PC-3 (cell line): ENCODE measurements around the gene CAPN1. TPM values are rescaled to one million over a fixed set of nuclear protein-coding genes. Genes with fewer than 3 reads are reported as not detected.

Experiments used
- ATAC-seq: fragments of 200-7000 bp; cut with Tn5 transposase; 2 replicates; pipeline ENCODE4 v1.9.1; 2020; ENCODE audit warnings: mild to moderate bottlenecking, moderate library complexity
- BruUV-seq: library from RNA; stranded (reverse); fragments of 400-500 nt; replicated peaks from 2 replicates; lab custom pipeline; 2021; lab: Mats Ljungman, UMichigan
- CTCF ChIA-PET: fragments of 300-600 bp; sonication (Branson Sonifier 250); formaldehyde crosslinking; loops from one replicate; lab custom pipeline; 2022; ENCODE audit warnings: antibody characterized with exemption; lab: Charles Lee
- POLR2A ChIA-PET: fragments of 300-600 bp; sonication (Branson Sonifier 250); formaldehyde crosslinking; loops from one replicate; lab custom pipeline; 2022; ENCODE audit warnings: antibody characterized with exemption; ENCODE audit not compliant: unreplicated experiment; lab: Charles Lee
- DNase-seq: peaks from one replicate; pipeline ENCODE4 v3.0.0-alpha.2; 2015
- H2AFZ ChIP-seq: fragments of 300-600 bp; sonication (generic); 2 replicates; pipeline ENCODE4 v1.6.0; 2016; ENCODE audit warnings: antibody characterized with exemption, low read length
- H3F3A ChIP-seq: fragments of 300-600 bp; sonication (generic); one replicate; pipeline ENCODE4 v1.6.0; 2017; ENCODE audit warnings: antibody characterized with exemption, low read length, control low read depth, mild to moderate bottlenecking; ENCODE audit not compliant: unreplicated experiment
- H3K27ac ChIP-seq: fragments of 300-600 bp; sonication (generic); 2 replicates; pipeline ENCODE4 v1.5.1; 2016; ENCODE audit warnings: mild to moderate bottlenecking, low read length
- H3K27me3 ChIP-seq: fragments of 300-600 bp; sonication (generic); 2 replicates; pipeline ENCODE4 v1.6.1; 2016; ENCODE audit warnings: low read length, mixed read lengths
- H3K36me3 ChIP-seq: fragments of 300-600 bp; sonication (generic); 2 replicates; pipeline ENCODE4 v1.6.1; 2016; ENCODE audit warnings: low read depth, mixed run types, low read length, mixed read lengths
- H3K4me1 ChIP-seq: fragments of 300-600 bp; sonication (generic); 2 replicates; pipeline ENCODE4 v1.5.1; 2016; ENCODE audit warnings: low read length; ENCODE audit not compliant: insufficient read depth
- H3K4me2 ChIP-seq: fragments of 300-600 bp; sonication (generic); 2 replicates; pipeline ENCODE4 v1.6.0; 2016; ENCODE audit warnings: low read length
- H3K4me3 ChIP-seq: fragments of 300-600 bp; sonication (generic); 2 replicates; pipeline ENCODE4 v1.5.1; 2016; ENCODE audit warnings: mild to moderate bottlenecking, low read length, mixed read lengths
- H3K79me2 ChIP-seq: fragments of 300-600 bp; sonication (generic); 2 replicates; pipeline ENCODE4 v1.6.1; 2017; ENCODE audit warnings: low read length, mixed read lengths
- H3K9ac ChIP-seq: fragments of 300-600 bp; sonication (generic); 2 replicates; pipeline ENCODE4 v1.6.0; 2016; ENCODE audit warnings: mild to moderate bottlenecking, low read length
- H3K9me2 ChIP-seq: fragments of 300-600 bp; sonication (generic); replicated peaks from 2 replicates; pipeline ENCODE4 v1.6.1; 2016; ENCODE audit warnings: mixed run types, low read length, mixed read lengths
- H3K9me3 ChIP-seq: fragments of 300-600 bp; sonication (generic); 2 replicates; pipeline ENCODE4 v1.6.1; 2016; ENCODE audit warnings: low read length, mixed read lengths
- H4K20me1 ChIP-seq: fragments of 300-600 bp; sonication (generic); 2 replicates; pipeline ENCODE4 v1.6.1; 2016; ENCODE audit warnings: low read length, mixed read lengths
- EZH2 ChIP-seq: fragments of 300-600 bp; sonication (generic); IDR thresholded peaks from one replicate; pipeline ENCODE4 v1.6.1; 2017; ENCODE audit warnings: antibody characterized with exemption, mild to moderate bottlenecking, low read length; ENCODE audit not compliant: unreplicated experiment
- EZH2phosphoT487 ChIP-seq: fragments of 300-600 bp; sonication (generic); IDR thresholded peaks from 2 replicates; pipeline ENCODE4 v1.6.1; 2018; ENCODE audit warnings: mild to moderate bottlenecking, antibody characterized with exemption, low read length, borderline replicate concordance
- intact Hi-C: fragments of 100-400 bp; cut with micrococcal nuclease; formaldehyde crosslinking; loops from 2 replicates; pipeline ENCODE4 v1.9.0; 2023
- total RNA-seq: library from RNA; depleted of rRNA; stranded (reverse); fragments of >200 nt; gene quantifications from 2 replicates; pipeline ENCODE4 v1.2.3, GENCODE V29; 2014
- TF ChIP-seq, protein P1 (sequence below): fragments of 300-600 bp; sonication (generic); conservative IDR thresholded peaks from 2 replicates; pipeline ENCODE4 v1.5.1; 2017; ENCODE audit warnings: antibody characterized with exemption, low read depth, mild to moderate bottlenecking, low read length

Gene CAPN1
- total RNA-seq, 1 experiment from 2014 or later: 307 TPM

DNA sequence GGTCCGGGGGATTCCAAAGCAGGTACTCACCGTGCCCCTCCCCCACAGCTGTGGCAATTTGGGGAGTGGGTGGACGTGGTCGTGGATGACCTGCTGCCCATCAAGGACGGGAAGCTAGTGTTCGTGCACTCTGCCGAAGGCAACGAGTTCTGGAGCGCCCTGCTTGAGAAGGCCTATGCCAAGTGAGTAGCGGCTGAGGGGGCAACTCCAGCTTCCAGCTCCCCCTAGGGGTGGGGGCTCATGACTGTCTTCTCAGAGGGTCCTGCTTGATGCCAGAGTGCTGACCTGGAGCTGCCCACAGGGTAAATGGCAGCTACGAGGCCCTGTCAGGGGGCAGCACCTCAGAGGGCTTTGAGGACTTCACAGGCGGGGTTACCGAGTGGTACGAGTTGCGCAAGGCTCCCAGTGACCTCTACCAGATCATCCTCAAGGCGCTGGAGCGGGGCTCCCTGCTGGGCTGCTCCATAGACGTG lies 4.2 kb downstream of the CAPN1 start:
- ATAC-seq (no peak), DNase-seq (no peak)
- H3K9ac ChIP-seq: no peak overlapping the region
- H3K79me2 ChIP-seq: peaks cover 50% of the 10 kb centered on the region
- H3K27ac ChIP-seq: no peak overlapping the region
- intact Hi-C loops: loop anchor here (10.0 kb wide), 1 partner anchor 129 kb away; the partner anchor contains the start of gene CDC42EP2
- no peak overlapping the region for H3K4me3 ChIP-seq
- H3K4me1 ChIP-seq: peaks cover 21% of the 10 kb centered on the region
- no peak for TF ChIP-seq EZH2phosphoT487
- TF ChIP-seq, protein P1, sequence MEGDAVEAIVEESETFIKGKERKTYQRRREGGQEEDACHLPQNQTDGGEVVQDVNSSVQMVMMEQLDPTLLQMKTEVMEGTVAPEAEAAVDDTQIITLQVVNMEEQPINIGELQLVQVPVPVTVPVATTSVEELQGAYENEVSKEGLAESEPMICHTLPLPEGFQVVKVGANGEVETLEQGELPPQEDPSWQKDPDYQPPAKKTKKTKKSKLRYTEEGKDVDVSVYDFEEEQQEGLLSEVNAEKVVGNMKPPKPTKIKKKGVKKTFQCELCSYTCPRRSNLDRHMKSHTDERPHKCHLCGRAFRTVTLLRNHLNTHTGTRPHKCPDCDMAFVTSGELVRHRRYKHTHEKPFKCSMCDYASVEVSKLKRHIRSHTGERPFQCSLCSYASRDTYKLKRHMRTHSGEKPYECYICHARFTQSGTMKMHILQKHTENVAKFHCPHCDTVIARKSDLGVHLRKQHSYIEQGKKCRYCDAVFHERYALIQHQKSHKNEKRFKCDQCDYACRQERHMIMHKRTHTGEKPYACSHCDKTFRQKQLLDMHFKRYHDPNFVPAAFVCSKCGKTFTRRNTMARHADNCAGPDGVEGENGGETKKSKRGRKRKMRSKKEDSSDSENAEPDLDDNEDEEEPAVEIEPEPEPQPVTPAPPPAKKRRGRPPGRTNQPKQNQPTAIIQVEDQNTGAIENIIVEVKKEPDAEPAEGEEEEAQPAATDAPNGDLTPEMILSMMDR: peak; percentile 29; the same call in 1 of the 2 replicates
- no peak overlapping the region for H2AFZ ChIP-seq
- H3K36me3 ChIP-seq: peaks cover 55% of the 10 kb centered on the region
- CTCF ChIA-PET: interaction anchor here (0.6 kb wide), 1 partner anchor 342 kb away, joined by 3 read pairs; the partner anchor contains the start of gene CDC42BPG
- no peaks in the 10 kb centered on the region for H3F3A ChIP-seq
- POLR2A ChIA-PET: no interaction called here
- H3K9me2 ChIP-seq: no peaks in the 10 kb centered on the region
- H3K9me3 ChIP-seq: no peaks in the 10 kb centered on the region
- BruUV-seq: no TSS peak
- H3K4me2 ChIP-seq: no peak overlapping the region
- H4K20me1 ChIP-seq: peaks cover 4% of the 10 kb centered on the region; the same call in 1 of the 2 replicates
- no peaks in the 10 kb centered on the region for H3K27me3 ChIP-seq

DNA sequence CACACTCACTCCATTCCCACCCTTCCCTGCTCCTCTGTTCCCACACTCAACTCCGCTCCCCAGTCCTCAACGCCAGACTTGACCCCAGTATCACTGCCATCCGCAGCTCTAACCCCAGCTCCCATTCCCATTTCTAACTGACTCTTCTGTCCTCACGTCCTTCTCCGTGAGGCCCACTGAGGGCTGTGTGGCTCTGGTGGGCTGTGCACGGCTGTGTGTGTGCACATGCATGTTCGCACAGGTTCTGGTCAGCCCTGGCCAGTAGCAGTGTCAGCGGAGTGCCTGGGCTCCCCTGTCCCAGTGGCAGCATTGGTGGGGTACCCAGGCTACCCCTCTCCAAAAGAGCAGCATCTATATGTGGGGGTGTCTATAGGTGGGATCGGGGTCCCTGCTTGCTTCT lies 5.0 kb downstream of the CAPN1 start:
- H3K9me3 ChIP-seq: no peaks in the 10 kb centered on the region
- H3K4me2 ChIP-seq: no peak overlapping the region
- H4K20me1 ChIP-seq: peaks cover 4% of the 10 kb centered on the region; the same call in 1 of the 2 replicates
- H3K9ac ChIP-seq: no peak overlapping the region
- TF ChIP-seq, protein P1: no peak
- TF ChIP-seq EZH2phosphoT487 (no peak), EZH2 (no peak)
- DNase-seq: no peak
- ChIA-PET POLR2A (no interaction called here), CTCF (no interaction called here)
- no peak overlapping the region for H2AFZ ChIP-seq
- H3K4me1 ChIP-seq: peaks cover 21% of the 10 kb centered on the region
- no peaks in the 10 kb centered on the region for H3F3A ChIP-seq
- H3K27ac ChIP-seq: no peak overlapping the region
- BruUV-seq: no TSS peak
- intact Hi-C loops: loop anchor here (10.0 kb wide), 1 partner anchor 128 kb away; the partner anchor contains the start of gene CDC42EP2
- no peaks in the 10 kb centered on the region for H3K9me2 ChIP-seq
- H3K27me3 ChIP-seq: no peaks in the 10 kb centered on the region
- peaks cover 56% of the 10 kb centered on the region for H3K36me3 ChIP-seq
- H3K4me3 ChIP-seq: no peak overlapping the region
- H3K79me2 ChIP-seq: peaks cover 47% of the 10 kb centered on the region
- ATAC-seq: no peak

DNA sequence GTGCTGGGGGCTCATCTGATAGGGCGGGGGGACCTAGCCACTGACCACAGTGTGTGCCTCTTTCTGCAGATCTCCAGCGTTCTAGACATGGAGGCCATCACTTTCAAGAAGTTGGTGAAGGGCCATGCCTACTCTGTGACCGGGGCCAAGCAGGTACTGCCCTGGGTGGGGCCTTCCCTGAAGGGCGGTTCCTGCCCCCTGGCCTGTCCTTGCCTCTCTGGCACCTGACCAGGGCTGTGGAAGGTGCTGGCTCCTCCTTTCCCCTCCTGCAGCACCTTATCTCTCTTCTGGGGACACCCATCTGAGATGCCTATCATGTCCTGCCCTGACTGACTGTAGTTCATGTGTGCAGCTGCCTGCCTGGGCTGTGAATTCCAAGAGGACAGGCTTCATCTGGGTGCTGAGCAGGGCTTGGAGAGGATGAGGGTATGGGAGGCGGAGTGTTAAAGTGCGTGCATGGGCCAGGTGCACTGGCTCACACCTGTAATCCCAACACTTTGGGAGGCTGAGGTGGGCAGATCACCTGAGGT lies 5.5 kb downstream of the CAPN1 start:
- peaks cover 4% of the 10 kb centered on the region; the same call in 1 of the 2 replicates for H4K20me1 ChIP-seq
- no peaks in the 10 kb centered on the region for H3K9me2 ChIP-seq
- no TSS peak for BruUV-seq
- H3K4me3 ChIP-seq: no peak overlapping the region
- H3K27ac ChIP-seq: no peak overlapping the region
- H3K9ac ChIP-seq: no peak overlapping the region
- intact Hi-C loops: loop anchor here (10.0 kb wide), 1 partner anchor 128 kb away; the partner anchor contains the start of gene CDC42EP2
- H3K27me3 ChIP-seq: no peaks in the 10 kb centered on the region
- no peak overlapping the region for H2AFZ ChIP-seq
- DNase-seq: no peak
- TF ChIP-seq EZH2phosphoT487 (no peak), EZH2 (no peak)
- TF ChIP-seq, protein P1: no peak
- no peak overlapping the region for H3K4me2 ChIP-seq
- H3K36me3 ChIP-seq: peaks cover 56% of the 10 kb centered on the region
- H3K79me2 ChIP-seq: peaks cover 42% of the 10 kb centered on the region
- H3F3A ChIP-seq: no peaks in the 10 kb centered on the region
- ChIA-PET CTCF (no interaction called here), POLR2A (no interaction called here)
- no peaks in the 10 kb centered on the region for H3K9me3 ChIP-seq
- no peak for ATAC-seq
- peaks cover 21% of the 10 kb centered on the region for H3K4me1 ChIP-seq
